Measurements from ENCODE around the gene RGS18. TPM values are rescaled to one million over a fixed set of nuclear protein-coding genes. Genes with fewer than 3 reads are reported as not detected.

The RGS18 gene
- total RNA-seq, 1 experiment from 2014 or later: not detected

- in situ Hi-C loops (cut with HindIII; ENCODE audit: low pct_unique_long_range_greater_than_20kb, low sequenced_read_pairs): no loop called here
- no peak for DNase-seq (ENCODE audit: low read depth)
Measured at GRCh38 chr1:192232817-192233417, 74.7 kb downstream of the RGS18 start.

- DNase-seq (ENCODE audit: low read depth): no peak
- in situ Hi-C loops (cut with HindIII; ENCODE audit: low pct_unique_long_range_greater_than_20kb, low sequenced_read_pairs): no loop called here
Measured at GRCh38 chr1:192235127-192235526, 76.9 kb downstream of the RGS18 start.

Other genes starting within 250 kb of the RGS18 start
- gene RGS21, start 158.5 kb downstream of the RGS18 start, total RNA-seq (2014; rRNA removed; shearing (Covaris generic); ENCODE audit: low replicate concordance): not detected in 2 replicates